ENCODE data around the gene GPX2.
A peak's percentile ranks its signal among the peaks of the same experiment; 100 is the strongest.

DNA sequence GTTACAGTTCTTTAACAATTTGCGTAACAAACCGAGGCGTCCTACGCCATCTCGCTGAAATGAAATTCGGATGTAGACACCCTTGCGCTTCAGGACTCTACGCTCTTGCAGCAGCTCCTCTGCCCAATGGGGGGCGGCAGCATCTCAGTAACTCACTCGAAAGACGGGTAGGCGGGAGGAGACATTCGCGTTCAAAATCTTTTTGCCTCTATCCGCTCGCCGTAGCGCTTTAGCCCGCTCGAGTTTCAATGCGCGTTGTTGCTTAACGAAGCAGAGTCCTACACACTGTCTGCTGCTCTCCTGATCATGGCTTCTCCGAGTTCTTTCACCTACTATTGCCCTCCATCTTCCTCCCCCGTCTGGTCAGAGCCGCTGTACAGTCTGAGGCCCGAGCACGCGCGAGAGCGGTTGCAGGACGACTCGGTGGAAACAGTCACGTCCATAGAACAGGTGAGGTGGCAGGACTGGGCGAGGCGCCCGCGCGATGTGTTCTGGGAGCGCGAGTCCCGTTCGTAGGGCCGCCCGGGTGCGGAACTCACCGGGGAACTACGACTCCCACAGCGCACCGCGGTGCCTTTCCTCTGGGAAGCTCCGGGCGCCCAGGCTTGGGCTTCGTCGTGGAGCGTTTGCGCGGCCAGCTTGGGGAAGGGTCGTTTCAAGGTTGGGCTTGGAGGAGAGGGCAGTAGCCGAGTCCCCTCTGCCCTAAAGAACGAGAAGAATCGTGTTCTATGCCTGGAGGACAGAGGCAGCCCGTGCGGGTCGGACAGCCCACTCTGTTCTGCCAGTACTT lies 44.3 kb upstream of the GPX2 start, which contains the start of gene FNTB:
- TF ChIP-seq EZH2 (IDR thresholded peaks at IDR 0.05; ENCODE audit: borderline replicate concordance, low read depth, low read length, poor library complexity, severe bottlenecking): no peak
- TF ChIP-seq, protein P1, sequence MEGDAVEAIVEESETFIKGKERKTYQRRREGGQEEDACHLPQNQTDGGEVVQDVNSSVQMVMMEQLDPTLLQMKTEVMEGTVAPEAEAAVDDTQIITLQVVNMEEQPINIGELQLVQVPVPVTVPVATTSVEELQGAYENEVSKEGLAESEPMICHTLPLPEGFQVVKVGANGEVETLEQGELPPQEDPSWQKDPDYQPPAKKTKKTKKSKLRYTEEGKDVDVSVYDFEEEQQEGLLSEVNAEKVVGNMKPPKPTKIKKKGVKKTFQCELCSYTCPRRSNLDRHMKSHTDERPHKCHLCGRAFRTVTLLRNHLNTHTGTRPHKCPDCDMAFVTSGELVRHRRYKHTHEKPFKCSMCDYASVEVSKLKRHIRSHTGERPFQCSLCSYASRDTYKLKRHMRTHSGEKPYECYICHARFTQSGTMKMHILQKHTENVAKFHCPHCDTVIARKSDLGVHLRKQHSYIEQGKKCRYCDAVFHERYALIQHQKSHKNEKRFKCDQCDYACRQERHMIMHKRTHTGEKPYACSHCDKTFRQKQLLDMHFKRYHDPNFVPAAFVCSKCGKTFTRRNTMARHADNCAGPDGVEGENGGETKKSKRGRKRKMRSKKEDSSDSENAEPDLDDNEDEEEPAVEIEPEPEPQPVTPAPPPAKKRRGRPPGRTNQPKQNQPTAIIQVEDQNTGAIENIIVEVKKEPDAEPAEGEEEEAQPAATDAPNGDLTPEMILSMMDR (conservative IDR thresholded peaks at IDR 0.05; ENCODE audit: low read depth, low read length): peak; percentile 93
